ENCODE data around the gene GLYATL1. TPM values are rescaled to one million over a fixed set of nuclear protein-coding genes. Genes with fewer than 3 reads are reported as not detected.
A peak's percentile ranks its signal among the peaks of the same experiment; 100 is the strongest.

GLYATL1 gene
- total and polyA plus RNA-seq, 2 of the 13 experiments (the other 11 are each of a cell fraction or from before 2014, with no cell fraction given), result 0.17 TPM; not detected in 1

GRCh38 chr11:58926251-58926650 lies 13.0 kb upstream of the GLYATL1 start (continued):
- TF ChIP-seq MAFK (conservative IDR thresholded peaks at IDR 0.05 in 1 of 2, IDR thresholded peaks at IDR 0.05 in 1 of 2; ENCODE audit: low read length in 2 of 2), result no peak
- no peak for TF ChIP-seq ZNF280D (CRISPR knock-in tag; IDR thresholded peaks at IDR 0.05)
- 0 out of 2 replicates have a peak, but pooled peaks have one; percentile 23 for TF ChIP-seq BHLHE40 (IDR thresholded peaks at IDR 0.05; ENCODE audit: low read length)
- TF ChIP-seq FOXO1 (CRISPR knock-in tag; IDR thresholded peaks at IDR 0.05), result peak; percentile 68; the same call in 1 of the 2 replicates
- TF ChIP-seq MYPOP (CRISPR knock-in tag; IDR thresholded peaks at IDR 0.05), result no peak
- TF ChIP-seq ZMYM3 (CRISPR knock-in tag; IDR thresholded peaks at IDR 0.05), result no peak
- no peak for TF ChIP-seq NR2F1 (CRISPR knock-in tag; IDR thresholded peaks at IDR 0.05)
- TF ChIP-seq ZIK1 (CRISPR knock-in tag; IDR thresholded peaks at IDR 0.05; ENCODE audit: borderline replicate concordance, low read depth), result no peak
- no peak for TF ChIP-seq TOE1 (CRISPR knock-in tag; IDR thresholded peaks at IDR 0.05)
- TF ChIP-seq GATAD2A (CRISPR knock-in tag; IDR thresholded peaks at IDR 0.05), result peak; percentile 47; the same call in 1 of the 2 replicates
- TF ChIP-seq NFIB (CRISPR knock-in tag; IDR thresholded peaks at IDR 0.05; ENCODE audit: borderline replicate concordance), result no peak
- peak; percentile 51; the same call in 1 of the 2 replicates for TF ChIP-seq ZGPAT (CRISPR knock-in tag; IDR thresholded peaks at IDR 0.05)
- TF ChIP-seq ATRX (CRISPR knock-in tag; IDR thresholded peaks at IDR 0.05; ENCODE audit: borderline replicate concordance), result no peak
- no peak for TF ChIP-seq ZBTB46 (CRISPR knock-in tag; IDR thresholded peaks at IDR 0.05; ENCODE audit: borderline replicate concordance)
- no peak for TF ChIP-seq TSC22D2 (CRISPR knock-in tag; IDR thresholded peaks at IDR 0.05; ENCODE audit: borderline replicate concordance)
- TF ChIP-seq CCDC6 (CRISPR knock-in tag; IDR thresholded peaks at IDR 0.05), result no peak
- no peak for TF ChIP-seq ZNF780A (CRISPR knock-in tag; IDR thresholded peaks at IDR 0.05)
- no peak for TF ChIP-seq FOXO4 (CRISPR knock-in tag; conservative IDR thresholded peaks at IDR 0.05)
- peak; percentile 40; the same call in 1 of the 2 replicates for TF ChIP-seq ISL2 (CRISPR knock-in tag; IDR thresholded peaks at IDR 0.05)
- no peak for TF ChIP-seq ZNF264 (CRISPR knock-in tag; IDR thresholded peaks at IDR 0.05)
- TF ChIP-seq ZNF839 (CRISPR knock-in tag; IDR thresholded peaks at IDR 0.05; ENCODE audit: borderline replicate concordance), result no peak
- peak; percentile 31; the same call in 1 of the 2 replicates for TF ChIP-seq SAP130 (CRISPR knock-in tag; IDR thresholded peaks at IDR 0.05; ENCODE audit: low read depth)
